HG03457 (cell line): ENCODE results near the gene MAN1C1.

Experiments used
- ATAC-seq: cut with Tn5 transposase; IDR thresholded peaks from one replicate; pipeline ENCODE4 v1.9.1; 2021; ENCODE audit warnings: moderate number of reproducible peaks; ENCODE audit not compliant: unreplicated experiment

Gene MAN1C1

DNA sequence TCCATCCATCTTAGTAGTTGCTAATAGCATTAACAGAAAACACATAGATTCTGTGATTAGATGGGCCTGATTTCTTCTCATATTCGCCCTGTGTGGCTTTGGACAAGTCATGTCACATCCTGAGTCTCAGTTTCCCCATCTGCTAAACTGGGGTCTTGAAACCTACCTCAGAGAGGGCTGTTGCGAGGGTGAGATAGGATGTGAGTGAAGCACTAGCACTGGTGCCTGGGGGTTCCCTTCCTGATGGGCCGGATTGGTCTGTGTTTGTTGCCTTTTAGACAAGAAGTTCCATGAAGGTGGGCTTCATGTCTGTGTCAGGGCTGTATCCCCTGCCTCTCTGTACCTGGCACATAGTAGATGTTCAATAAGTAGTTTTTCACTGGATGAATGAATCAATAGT, 3.5 kb upstream of the MAN1C1 start:
- ATAC-seq, result no peak

GRCh38 chr1:25614501-25615171, 2.0 kb upstream of the MAN1C1 start:
- no peak for ATAC-seq

GRCh38 chr1:25615172-25615541, 1.4 kb upstream of the MAN1C1 start:
- no peak for ATAC-seq

DNA sequence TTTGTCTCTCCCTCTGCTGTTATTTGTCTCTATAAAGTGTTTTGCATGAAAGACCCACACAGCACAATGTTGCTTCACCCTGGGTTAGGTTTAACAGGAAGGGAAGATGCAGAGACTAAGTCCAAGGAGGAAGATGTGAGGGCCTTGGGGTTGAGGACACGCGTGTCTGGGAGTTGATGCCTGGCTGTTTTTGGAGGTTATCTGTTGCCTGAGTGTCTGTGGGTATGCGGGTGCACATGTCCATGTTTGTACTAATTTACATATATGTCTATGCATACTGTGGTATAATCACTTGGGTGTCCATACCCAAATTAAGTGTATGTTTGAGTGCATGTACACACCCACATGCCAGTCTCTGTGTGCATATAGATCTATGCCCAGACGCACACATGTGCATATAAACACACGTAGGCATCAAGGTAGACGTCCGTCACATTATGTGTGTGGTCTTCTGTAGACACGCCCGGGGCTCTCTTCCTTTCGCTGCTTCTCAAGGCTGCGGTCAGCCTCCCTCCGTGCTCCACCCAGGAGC, 962 bp upstream of the MAN1C1 start:
- no peak for ATAC-seq

DNA sequence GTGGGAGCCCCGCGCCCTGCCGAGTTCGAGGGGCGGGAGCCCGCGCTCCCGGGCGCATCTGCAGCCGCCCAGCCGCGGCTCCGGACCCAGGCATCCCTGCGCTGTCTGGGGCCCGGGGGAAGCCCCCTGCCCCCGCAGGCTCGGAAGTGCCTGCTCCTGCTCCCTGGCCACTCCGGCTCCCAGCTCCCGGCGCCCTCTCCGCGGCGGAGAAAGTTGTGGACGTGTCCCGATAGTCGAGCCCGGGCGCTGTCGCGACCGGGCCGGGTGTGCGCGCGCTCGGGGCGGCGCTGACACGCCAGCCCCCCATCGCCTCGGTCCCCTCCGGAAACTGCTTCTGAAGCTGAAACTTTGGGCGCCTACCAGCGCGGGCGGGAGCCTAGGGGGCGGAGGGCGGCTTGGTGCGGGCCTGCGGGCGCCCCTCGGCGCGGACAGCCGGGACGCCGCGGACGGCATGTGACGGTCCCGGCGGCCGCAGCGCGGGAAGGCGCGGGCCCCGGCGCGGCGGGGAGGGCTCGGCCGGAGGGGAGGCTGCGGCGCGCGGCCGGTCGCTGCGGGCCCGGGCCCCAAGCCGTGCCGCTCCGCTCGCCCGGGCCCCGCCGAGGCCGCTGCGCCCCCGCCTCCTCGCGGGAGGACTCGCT, 515 bp downstream of the MAN1C1 start:
- no peak for ATAC-seq

- ATAC-seq, result no peak
Measured at GRCh38 chr1:25617625-25618432, 1.2 kb downstream of the MAN1C1 start.

DNA sequence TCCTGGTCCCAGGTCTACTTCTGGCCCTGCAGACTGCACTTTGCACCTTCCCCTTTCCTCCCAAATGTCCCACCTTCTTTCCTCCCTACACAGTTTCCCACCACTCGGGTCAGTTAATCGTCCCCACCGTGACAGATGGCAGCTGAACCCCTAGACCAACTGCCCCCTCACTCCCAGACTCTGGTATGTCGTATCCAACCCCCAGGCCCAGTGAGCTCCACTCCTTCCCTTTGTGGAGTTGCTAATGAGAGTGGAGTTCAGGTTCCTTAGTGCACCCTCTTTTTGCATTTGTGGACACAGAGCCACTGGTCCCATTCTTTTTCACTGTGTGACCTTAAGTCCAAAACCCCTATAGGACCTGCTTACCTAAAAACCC, 1.8 kb downstream of the MAN1C1 start:
- no peak for ATAC-seq

- no peak for ATAC-seq
Measured at GRCh38 chr1:25619101-25619890, 2.7 kb downstream of the MAN1C1 start.

DNA sequence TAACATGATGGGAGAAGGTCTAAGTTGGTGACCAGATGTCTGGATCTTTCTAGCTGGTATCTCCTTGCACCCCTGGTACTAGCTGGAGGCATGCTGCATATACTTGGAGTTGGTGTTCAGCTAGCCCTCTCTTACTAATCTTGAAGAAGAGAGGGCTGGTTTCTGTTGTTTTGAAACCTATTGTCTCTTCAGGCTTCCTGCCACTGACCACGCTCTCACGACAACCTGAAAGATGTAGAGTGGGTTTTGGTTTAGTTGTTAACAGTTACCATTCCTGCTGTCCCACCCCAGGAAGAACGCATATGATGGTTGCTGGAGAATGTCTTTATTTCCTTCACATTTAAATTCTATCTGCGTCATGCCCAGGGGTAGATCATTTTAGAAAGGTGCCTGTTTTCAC, 3.6 kb downstream of the MAN1C1 start:
- no peak for ATAC-seq

DNA sequence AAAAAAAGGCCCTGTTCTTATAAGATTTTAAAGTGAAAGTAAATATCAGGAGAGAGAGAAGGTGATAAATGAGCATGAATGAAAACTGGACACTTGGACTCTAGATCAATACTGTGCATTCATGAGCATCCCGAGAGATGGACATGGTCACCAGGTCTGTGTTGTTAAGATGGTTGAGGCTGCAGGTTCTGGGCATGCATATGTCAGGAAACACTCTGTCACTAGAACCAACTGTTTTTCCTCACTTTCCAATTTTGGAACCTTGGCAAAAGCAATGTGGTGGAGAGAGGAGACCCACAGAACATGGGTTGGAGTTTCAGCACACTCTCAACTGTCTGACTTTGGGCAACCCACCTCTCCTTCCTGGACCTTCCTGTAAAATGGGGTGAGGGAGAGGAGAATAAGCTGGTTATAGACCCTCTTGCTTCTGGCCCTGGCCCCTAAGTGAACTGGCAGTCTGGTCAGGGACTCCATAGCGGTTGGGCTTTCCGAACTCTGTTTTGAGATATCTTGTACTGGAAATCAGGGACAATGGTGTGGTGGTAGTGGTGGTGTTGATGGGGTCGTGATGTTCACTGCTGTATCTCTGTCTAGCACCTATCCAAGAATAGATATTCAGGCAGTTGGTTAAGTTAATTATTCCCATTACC, 4.2 kb downstream of the MAN1C1 start:
- ATAC-seq, result no peak

- no peak for ATAC-seq
Measured at GRCh38 chr1:25621876-25622275, 5.3 kb downstream of the MAN1C1 start.

DNA sequence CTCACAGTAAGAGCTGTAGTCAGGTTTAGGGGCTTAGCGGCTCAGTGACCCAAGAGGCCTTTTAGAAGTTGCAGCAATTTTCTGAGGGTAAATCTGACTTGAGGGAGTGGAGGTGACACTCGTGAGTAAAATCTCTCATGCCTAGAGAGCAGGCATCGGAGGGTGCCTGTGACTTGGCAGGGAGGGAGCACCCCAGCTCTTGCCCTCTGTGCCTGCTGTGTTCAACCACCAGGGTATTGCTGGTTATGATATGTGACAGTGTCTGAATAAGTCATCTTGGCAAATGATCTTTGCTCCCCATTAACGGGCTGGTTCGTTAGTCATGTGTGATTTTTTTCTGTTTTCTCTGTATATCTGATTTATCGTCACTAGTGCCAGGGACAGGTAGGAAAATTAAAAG, 5.9 kb downstream of the MAN1C1 start:
- ATAC-seq, result no peak

DNA sequence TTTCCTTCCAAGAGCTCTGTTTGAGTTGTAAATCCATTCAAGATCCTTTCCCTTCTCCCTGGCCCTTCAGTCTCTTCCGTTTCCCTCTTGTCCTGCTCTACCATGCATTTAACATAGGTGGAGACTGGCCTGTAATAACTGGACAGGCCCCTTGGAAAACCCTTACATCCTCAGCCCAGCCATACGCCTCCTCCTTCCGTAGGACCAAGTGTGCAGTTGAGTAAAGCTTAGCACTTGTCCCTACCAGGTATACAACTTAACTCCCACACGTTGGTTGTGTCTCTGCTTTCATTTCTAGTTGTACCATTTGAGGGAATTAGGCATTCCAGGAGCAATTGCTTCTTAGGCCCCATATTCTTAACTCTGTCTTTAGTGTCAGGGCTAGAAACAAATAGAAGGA, 6.4 kb downstream of the MAN1C1 start:
- ATAC-seq, result no peak

DNA sequence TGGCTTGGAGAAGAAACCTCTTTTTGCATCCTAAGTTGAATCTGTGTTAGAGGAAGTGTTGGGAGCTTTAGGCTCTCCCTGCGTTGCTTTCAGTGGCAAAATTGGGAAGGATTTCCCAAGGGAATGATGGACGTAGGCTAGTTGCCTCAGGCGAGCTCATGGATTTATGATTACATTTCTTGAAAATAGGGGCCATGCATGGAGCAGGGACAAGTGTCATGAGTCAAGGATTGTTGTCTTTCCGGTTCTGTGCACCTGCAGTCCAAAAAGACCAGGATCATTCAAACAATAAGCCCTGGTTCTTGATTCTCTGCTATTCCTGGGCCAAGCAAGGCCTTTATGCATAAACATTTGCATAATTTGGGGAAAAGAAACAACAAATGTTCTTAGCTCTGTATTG, 7.1 kb downstream of the MAN1C1 start:
- ATAC-seq, result no peak

GRCh38 chr1:25624156-25624555, 7.6 kb downstream of the MAN1C1 start:
- no peak for ATAC-seq

GRCh38 chr1:25624604-25625003, 8.0 kb downstream of the MAN1C1 start:
- no peak for ATAC-seq

- ATAC-seq, result no peak
Measured at GRCh38 chr1:25626018-25626417, 9.4 kb downstream of the MAN1C1 start.

DNA sequence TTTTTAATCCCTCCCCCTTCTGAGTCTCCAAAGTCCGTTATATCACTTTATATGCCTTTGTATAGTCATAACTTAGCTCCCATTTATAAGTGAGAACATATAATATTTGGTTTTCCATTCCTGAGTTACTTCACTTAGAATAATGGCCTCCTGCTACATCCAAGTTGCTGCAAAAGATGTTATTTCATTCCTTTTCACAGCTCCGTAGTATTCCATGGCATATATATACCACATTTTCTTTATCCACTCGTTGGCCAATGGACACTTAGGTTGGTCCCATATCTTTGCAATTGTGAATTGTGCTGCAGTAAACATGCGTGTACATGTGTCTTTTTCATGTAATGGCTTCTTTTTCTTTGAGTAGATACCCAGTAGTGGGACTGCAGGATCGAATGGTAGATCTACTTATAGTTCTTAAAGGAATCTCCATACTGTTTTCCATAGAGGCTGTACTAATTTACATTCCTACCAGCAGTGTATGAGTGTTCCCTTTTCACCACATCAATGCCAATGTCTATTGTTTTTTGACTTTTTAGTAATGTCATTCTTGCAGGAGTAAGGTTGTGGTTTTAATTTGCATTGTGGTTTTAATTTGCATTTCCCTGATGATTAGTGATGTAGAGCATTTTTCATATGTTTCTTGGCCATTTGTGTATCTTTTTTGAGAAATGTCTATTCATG, 12.3 kb downstream of the MAN1C1 start:
- ATAC-seq, result no peak

DNA sequence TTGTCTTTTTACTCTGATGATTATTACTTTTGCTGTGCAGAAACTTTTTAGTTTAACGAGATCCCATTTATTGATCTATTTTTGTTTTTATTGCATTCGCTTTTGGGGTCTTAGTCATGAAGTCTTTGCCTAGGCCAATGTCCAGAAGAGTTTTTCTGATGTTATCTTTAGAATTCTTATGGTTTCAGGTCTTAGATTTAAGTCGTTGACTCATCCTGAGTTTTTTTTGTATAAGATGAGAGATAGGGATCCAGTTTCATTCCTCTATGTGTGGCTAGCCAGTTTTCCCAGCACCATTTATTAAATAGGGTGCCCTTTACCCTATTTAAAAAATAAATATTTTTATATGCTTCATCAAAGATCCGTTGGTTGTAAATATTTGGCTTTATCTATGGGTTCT, 13.2 kb downstream of the MAN1C1 start:
- ATAC-seq, result no peak
